Fibroblast of the conjunctiva (primary cell): ENCODE results near the gene WFDC12.
A peak's percentile ranks its signal among the peaks of the same experiment; 100 is the strongest.

Source experiments
- DNase-seq: peaks from one replicate; pipeline ENCODE4 v3.0.0-alpha.2; 2010; ENCODE audit warnings: low read depth

WFDC12 gene

GRCh38 chr20:45114465-45115385 is 9.5 kb downstream of the WFDC12 start, which contains the start of gene WFDC5:
Gene WFDC5, minus strand, starts transcription at chr20:45115174. Its CDS starts 91 bp downstream, at chr20:45115083.
- no peak for DNase-seq

DNA sequence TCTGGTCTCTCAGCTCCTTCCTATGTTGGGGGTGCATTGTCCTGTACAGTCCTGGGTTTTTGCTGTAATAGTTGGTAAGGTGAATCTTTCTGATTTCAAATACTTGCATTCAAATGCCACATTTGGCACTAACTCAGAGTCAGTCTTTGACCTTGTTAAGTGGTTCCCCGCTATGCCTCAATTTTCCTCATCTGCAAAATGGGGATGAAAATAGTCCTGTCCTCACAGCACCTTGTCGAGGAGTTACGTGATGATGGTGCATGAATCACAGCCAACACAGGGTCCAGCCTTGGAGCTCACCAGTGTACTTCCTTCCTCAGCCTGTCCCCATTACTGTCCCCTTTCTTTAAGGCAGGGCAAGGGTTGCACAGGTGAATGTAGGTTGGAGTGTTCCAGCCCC is 10.4 kb downstream of the WFDC12 start:
- DNase-seq: no peak

DNA sequence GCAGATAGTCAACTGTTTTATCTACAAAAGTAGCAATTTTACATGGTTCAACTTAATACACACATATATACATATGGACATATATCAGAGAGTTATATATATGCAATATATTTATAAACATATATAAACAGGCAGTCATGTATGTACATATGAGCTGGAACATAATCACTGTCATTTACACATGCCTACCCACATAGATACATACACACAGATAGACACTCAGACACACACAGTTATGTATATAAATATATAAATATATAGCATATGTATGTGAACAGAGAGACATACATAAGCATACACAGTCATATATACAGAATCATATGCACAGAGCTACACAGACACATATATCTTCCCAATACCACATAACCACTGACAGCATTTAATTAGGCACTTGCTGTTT is 11.5 kb downstream of the WFDC12 start:
- DNase-seq: no peak

GRCh38 chr20:45111799-45112471 is 12.3 kb downstream of the WFDC12 start:
- DNase-seq: no peak

DNA sequence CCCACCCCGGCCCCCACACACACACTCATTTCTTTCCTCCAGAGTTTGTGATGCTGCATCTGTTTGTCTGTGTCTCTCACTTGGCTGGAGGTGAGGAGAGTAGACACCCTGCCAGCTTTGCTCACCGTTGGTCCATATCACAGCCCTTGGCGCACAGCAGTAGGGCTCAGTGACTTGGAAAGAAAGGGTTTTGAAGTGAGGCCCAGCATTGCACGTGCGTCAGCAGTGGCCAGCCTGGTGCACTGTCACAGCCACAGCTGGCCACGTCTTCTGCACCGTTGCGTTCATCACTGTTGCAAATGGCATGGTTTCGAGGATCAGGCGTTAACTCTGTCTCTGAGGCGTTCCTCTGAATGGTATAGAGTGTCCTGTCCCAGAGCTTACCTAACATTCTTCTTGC is 13.0 kb downstream of the WFDC12 start:
- no peak for DNase-seq

- DNase-seq: no peak
These were observed 14.0 kb downstream of the WFDC12 start for GRCh38 chr20:45110301-45110700.

GRCh38 chr20:45109634-45110033 is 14.6 kb downstream of the WFDC12 start:
- no peak for DNase-seq

- no peak for DNase-seq
These were observed 18.9 kb downstream of the WFDC12 start for GRCh38 chr20:45105317-45105716.

DNA sequence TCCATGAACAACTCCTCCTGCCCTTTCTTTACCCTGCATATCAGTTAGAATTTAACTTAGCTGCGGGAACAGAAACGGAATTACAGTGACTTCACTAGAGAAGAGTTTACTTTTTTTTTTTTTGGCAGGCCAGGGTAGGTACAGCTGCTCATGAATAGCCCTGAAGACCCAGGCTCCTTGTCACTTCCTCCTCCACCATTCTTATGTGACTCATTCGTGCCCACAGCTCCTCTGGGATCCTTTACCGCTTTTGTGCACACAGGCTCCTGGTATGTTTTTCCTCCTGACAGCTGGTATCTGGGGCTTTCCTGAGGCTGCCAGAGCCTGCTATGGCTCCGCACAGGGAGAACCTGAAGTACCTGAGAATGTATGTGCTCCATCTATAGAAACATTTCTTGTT is 19.5 kb downstream of the WFDC12 start:
- DNase-seq: no peak

DNA sequence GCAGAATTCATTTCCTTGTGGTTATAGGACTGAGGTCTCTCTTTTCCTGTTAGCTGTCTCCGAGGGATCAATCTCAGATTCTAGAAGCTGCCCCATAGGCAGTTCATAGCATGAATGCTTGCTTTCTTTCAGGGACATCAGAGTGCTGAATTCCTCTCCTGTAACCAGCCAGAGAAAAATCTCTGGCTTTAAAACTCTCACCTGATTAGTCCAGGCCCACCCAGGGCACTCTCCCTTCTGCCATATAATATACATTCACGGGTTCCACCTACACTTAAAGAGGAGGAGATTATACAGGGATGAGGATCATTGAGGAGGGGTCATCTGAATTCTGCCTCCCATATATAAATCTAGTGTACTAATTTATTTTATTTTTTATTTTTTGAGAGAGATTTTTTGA is 21.2 kb downstream of the WFDC12 start:
- DNase-seq: no peak

DNA sequence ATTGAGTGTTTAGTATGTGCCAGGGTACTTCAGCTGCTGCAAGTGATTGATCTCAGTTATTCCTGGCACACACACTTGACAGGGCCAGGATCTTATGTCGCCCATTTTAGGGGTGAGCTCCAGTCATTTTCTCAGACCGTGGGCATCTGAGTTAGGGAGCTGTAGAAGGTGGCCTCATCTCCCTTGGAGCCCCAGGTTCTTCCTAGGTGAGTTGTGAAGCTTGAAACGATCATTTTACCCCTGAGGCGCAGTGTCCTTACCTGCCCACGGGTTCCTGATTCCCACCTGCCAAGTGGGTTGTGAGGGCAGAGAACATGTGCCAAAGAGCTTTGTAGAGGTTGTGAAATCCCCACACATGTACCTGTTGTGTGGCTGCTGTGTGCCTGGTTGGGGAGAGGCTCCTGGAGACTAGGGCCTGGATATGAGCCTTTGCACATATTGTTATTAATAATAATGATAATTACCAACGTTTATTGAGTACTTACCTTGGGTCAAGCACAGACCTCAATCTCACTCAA is 22.9 kb downstream of the WFDC12 start:
- no peak for DNase-seq

GRCh38 chr20:45100563-45101245 is 23.6 kb downstream of the WFDC12 start, which contains the start of gene KCNS1:
Gene KCNS1, minus strand, starts transcription at chr20:45101127. Its CDS starts 1,891 bp downstream, at chr20:45099236.
- DNase-seq: no peak

DNA sequence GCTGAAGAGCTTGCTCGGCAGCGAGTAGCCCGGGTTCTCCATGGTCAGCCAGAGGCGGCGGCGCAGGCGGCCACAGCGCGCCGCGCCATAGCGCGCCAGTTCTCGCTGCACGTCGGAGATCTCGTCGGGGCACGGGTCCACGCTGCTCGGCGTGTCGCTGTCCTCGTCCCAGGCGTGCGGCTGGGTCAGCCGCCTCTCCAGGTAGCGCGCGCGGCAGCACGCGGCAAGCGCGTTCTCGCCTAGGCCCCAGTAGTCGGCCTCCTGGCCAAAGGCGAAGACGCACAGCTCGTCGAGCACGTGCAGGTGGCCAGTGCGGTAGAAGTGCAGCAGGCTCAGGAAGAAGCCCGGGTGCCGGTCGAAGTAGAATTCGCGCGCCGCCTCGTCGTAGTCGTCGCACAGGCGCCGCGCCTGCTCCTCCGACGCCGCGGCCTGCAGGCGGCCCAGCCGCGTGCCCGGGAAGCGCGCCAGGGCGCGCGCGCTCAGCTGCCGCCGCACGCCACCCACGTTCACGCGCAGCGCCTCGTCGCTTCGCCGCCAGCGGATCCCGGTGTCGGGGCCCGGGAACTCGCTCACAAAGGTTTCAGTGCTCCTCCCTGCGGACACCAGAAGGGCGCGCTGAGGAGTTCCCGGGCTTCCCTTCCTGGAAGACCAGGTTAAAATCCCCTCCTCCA is 26.0 kb downstream of the WFDC12 start:
- no peak for DNase-seq

DNA sequence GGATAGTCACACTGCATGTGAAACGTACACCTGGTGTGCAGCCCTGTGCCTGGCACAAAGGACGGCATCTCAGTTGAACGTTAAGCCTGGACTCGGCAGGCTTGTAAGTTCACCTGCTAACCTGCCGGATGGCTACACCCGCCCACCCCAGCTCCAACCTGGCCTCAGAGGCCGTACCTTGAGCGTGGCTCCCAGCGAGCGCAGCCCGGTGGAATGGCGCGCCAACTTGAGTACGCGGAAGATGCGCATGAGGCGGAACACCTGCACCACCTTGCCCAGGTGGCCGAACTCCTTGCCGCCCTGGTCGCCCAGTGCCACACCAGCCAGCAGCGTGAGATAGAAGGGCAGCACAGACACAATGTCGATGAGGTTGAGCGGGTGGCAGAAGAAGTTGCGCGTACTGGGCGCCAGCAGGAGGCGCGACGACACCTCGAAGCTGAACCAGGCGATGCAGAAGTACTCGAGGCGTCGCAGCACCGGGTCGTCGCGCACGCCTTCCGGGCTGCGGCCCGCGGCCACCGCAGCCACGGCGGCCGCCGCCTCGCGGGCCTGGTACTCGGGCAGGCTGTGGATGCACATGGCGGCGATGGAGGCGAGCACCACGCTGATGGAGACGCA is 26.7 kb downstream of the WFDC12 start:
- DNase-seq: peak; percentile 22

DNA sequence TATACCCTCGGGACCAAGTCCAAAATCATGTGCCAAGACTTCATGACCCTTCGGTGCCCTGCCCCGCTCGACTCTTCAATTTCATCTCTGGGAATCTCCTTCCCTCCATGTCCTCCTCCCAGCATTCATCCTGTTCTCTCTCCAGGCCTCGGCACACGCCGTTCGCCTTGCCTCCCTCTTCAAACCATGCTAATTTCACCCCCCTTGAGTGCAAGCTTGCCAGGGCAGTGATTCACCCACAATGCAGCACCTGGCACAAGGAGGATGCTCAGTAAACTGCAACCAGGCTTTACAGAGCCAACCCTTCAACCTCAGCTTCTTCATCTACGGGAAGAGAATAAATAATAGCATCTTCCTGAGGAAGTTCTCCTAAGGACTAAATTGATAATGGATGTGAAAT is 27.5 kb downstream of the WFDC12 start:
- no peak for DNase-seq

- DNase-seq: peak; percentile 53
These were observed 28.4 kb downstream of the WFDC12 start for GRCh38 chr20:45095805-45096238.

DNA sequence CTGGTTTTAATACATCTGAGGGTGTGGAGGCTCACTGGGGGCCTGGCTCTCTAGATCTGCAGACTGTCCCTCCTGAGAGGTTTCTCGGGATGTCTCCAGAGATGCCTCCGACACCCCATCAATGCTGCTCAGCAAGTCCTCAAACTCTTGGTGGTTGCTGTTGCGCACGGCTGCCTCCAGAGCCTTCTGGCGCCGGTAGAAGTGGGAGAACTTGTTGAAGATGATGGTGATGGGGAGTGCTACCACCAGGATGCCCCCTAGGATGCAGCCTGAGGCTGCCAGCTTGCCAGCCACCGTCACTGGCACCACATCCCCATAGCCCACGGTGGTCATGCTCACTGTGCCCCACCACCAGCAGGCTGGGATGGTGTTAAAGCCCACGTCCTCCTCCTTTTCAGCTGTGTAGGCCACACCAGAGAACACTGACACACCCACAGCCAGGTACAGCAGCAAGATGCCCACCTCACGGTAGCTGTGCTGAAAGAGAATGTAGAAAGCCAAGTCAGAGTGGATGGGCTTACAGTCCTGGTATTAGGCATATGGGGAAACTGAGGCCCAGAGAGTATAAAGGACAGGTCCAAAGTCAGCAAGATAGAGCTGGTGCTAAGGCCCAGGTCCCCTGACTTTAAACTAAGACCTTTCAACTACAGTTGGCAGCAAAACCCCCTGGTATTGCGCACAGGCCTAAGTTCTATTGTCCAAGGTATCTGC is 29.2 kb downstream of the WFDC12 start:
- DNase-seq: no peak

- DNase-seq: no peak
These were observed 30.1 kb downstream of the WFDC12 start for GRCh38 chr20:45094201-45094600.

- no peak for DNase-seq
These were observed 31.4 kb downstream of the WFDC12 start for GRCh38 chr20:45092898-45093297.

GRCh38 chr20:45091366-45091765 is 32.9 kb downstream of the WFDC12 start:
- DNase-seq: no peak

GRCh38 chr20:45090481-45090880 is 33.8 kb downstream of the WFDC12 start:
- no peak for DNase-seq
